SJSA1 (cell line): Measurements from ENCODE around the gene PABPN1. TPM values are rescaled to one million over a fixed set of nuclear protein-coding genes. Genes with fewer than 3 reads are reported as not detected.

Source experiments
- DNase-seq, 2 experiments: peaks; one replicate each; pipeline ENCODE4 v3.0.0-alpha.2; 2015 to 2020; ENCODE audit warnings: low spot score in 2 of 2, low read depth in 1 of 2
- H3K27ac ChIP-seq: fragments of 250-450 bp; sonication (Bioruptor Pico); 2 replicates; pipeline ENCODE4 v1.5.1; 2020; ENCODE audit warnings: mild to moderate bottlenecking, moderate library complexity
- H3K27me3 ChIP-seq: fragments of 250-450 bp; sonication (Bioruptor Pico); replicated peaks from 2 replicates; pipeline ENCODE4 v1.5.1; 2020; ENCODE audit warnings: mild to moderate bottlenecking, moderate library complexity
- H3K36me3 ChIP-seq: fragments of 250-450 bp; sonication (Bioruptor Pico); 2 replicates; pipeline ENCODE4 v1.5.1; 2020; ENCODE audit warnings: mild to moderate bottlenecking
- H3K4me1 ChIP-seq: fragments of 250-450 bp; sonication (Bioruptor Pico); replicated peaks from 2 replicates; pipeline ENCODE4 v1.6.1; 2021; ENCODE audit warnings: mild to moderate bottlenecking
- H3K4me3 ChIP-seq: fragments of 250-450 bp; sonication (Bioruptor Pico); 2 replicates; pipeline ENCODE4 v1.5.1; 2020; ENCODE audit warnings: mild to moderate bottlenecking
- H3K9me3 ChIP-seq: fragments of 250-450 bp; sonication (Bioruptor Pico); replicated peaks from 2 replicates; pipeline ENCODE4 v1.5.1; 2020; ENCODE audit warnings: mild to moderate bottlenecking
- total RNA-seq: library from RNA; depleted of rRNA; stranded (reverse); fragments of >200 nt; shearing (Covaris generic); gene quantifications from 2 replicates; pipeline ENCODE4 v1.2.3, GENCODE V29; 2014

The PABPN1 gene
- total RNA-seq, 1 experiment from 2014 or later, result 93.4 TPM

DNA sequence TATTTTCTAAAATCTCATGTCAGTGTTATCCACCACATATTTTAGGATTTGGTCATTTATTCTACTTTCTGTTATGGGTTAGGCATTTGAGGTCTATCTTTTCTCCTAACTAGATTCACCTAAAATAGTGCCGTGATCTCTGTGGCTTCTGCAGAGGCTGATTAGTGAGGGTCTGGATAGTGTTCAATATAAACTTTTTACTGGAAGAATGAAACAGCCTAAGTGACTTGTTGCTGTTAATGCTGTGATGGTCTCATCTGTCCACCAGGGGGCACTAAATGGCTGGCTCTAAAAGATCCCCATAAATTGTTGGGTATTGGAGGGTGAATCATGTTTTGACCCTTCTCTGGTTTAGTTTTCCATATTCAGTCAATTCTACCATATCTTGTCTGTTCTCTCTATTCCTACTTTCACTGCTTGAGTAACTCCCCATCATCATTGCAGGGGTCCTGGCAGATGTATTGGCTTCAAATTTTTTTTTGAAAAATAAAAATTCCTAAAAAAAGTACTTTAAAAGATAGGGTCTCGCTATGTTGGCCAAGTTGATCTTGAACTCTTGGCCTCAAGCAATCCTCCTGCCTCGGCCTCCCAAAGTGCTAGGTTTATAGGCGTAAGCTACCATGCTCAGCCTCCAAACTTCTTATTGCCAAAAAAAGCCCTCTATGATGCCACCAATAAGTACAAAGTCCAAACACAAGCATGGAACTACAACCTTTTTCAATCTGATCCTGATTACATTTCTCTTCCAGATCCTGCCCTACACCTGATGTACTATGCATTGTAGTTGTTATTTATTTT lies 6.9 kb downstream of the PABPN1 start:
- H3K9me3 ChIP-seq, result no peaks in the 10 kb centered on the region
- no peak overlapping the region for H3K27ac ChIP-seq
- no peaks in the 10 kb centered on the region for H3K4me1 ChIP-seq
- 0 out of 2 replicates have a peak, but pooled peaks cover 4% of the 10 kb centered on the region for H3K27me3 ChIP-seq
- H3K36me3 ChIP-seq, result peaks cover 23% of the 10 kb centered on the region
- DNase-seq, result peak in 1 of 2 experiments; percentile 30
- no peak overlapping the region for H3K4me3 ChIP-seq

DNA sequence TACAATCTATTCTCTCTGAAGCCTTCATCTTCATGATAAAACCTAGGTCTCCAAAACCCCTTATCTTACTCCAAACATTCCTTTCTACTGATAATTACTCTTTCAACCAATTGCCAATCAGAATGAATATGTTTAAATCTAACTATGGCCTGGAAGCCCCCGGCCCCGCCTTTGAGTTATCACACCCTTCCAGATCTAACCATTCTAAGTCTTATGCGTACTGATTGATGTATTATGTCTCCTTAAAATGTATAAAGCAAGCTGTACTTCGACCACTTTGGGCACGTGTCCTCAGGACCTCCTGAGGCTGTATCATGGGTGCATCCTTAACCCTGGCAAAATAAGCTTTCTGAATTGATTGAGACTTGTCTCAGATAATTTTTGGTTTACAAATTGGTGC lies 14.4 kb downstream of the PABPN1 start:
- H3K4me3 ChIP-seq, result no peak overlapping the region
- H3K27ac ChIP-seq, result no peak overlapping the region
- no peak for DNase-seq
- no peaks in the 10 kb centered on the region for H3K36me3 ChIP-seq
- H3K27me3 ChIP-seq, result 0 out of 2 replicates have a peak, but pooled peaks cover 4% of the 10 kb centered on the region
- H3K4me1 ChIP-seq, result no peaks in the 10 kb centered on the region
- H3K9me3 ChIP-seq, result no peaks in the 10 kb centered on the region

DNA sequence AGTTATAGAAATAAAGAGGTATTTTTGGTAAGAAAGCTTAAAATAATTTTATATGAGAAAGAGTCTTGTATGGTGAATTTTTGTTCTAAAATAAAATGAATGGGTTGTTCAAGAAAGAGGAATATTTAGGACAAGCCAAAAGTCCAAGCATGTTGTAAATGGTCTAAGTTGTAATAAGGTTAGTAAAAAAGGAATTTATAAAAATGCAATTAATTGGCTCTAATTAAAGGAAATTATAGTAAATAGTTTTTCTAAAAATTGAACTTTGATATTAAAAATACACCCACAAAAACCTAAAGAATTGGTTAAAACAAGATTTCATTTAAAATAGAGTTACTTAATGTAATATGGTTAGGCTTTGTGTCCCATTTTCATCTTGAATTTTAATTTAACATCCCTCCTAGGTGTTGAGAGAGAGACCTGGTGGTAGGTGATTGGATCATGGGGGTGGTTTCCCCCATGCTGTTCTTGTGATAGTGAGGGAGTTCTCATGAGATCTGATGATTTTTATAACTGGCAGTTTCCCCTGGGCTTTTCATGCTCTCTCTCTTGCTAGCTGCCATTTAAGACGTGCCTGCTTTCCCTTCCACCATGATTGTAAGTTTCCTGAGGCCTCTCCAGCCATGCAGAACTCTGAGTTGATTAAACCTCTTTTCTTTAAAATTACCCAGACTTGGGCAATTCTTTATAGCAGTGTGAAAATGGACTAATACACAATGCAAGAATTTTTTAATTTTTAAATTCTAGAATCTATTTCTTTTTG lies 18.4 kb downstream of the PABPN1 start:
- no peaks in the 10 kb centered on the region for H3K4me1 ChIP-seq
- H3K27ac ChIP-seq, result no peak overlapping the region
- no peaks in the 10 kb centered on the region for H3K9me3 ChIP-seq
- H3K36me3 ChIP-seq, result no peaks in the 10 kb centered on the region
- no peak overlapping the region for H3K4me3 ChIP-seq
- no peak for DNase-seq
- H3K27me3 ChIP-seq, result peaks cover 3% of the 10 kb centered on the region; the same call in 1 of the 2 replicates

GRCh38 chr14:23344481-23344880 lies 23.2 kb downstream of the PABPN1 start:
- H3K4me3 ChIP-seq, result no peak overlapping the region

GRCh38 chr14:23345987-23346692 lies 24.9 kb downstream of the PABPN1 start:
- peaks cover 8% of the 10 kb centered on the region; the same call in 1 of the 2 replicates for H3K27me3 ChIP-seq
- no peaks in the 10 kb centered on the region for H3K36me3 ChIP-seq
- no peak overlapping the region for H3K4me3 ChIP-seq
- no peak for DNase-seq
- no peak overlapping the region for H3K27ac ChIP-seq
- H3K9me3 ChIP-seq, result no peaks in the 10 kb centered on the region
- no peaks in the 10 kb centered on the region for H3K4me1 ChIP-seq

More at GRCh38 chr14:23344481-23344880, 23.2 kb downstream of the PABPN1 start:
- Histone ChIP-seq H3K27me3 (peaks cover 8% of the 10 kb centered on the region; the same call in 1 of the 2 replicates), H3K36me3 (no peaks in the 10 kb centered on the region), H3K9me3 (no peaks in the 10 kb centered on the region), H3K27ac (no peak overlapping the region), H3K4me1 (no peaks in the 10 kb centered on the region)
- no peak for DNase-seq

- Histone ChIP-seq H3K27ac (no peak overlapping the region), H3K36me3 (no peaks in the 10 kb centered on the region), H3K9me3 (no peaks in the 10 kb centered on the region), H3K4me3 (no peak overlapping the region), H3K27me3 (peaks cover 14% of the 10 kb centered on the region), H3K4me1 (peaks cover under 1% of the 10 kb centered on the region)
- no peak for DNase-seq
Measured at GRCh38 chr14:23346693-23347405, 25.6 kb downstream of the PABPN1 start.

DNA sequence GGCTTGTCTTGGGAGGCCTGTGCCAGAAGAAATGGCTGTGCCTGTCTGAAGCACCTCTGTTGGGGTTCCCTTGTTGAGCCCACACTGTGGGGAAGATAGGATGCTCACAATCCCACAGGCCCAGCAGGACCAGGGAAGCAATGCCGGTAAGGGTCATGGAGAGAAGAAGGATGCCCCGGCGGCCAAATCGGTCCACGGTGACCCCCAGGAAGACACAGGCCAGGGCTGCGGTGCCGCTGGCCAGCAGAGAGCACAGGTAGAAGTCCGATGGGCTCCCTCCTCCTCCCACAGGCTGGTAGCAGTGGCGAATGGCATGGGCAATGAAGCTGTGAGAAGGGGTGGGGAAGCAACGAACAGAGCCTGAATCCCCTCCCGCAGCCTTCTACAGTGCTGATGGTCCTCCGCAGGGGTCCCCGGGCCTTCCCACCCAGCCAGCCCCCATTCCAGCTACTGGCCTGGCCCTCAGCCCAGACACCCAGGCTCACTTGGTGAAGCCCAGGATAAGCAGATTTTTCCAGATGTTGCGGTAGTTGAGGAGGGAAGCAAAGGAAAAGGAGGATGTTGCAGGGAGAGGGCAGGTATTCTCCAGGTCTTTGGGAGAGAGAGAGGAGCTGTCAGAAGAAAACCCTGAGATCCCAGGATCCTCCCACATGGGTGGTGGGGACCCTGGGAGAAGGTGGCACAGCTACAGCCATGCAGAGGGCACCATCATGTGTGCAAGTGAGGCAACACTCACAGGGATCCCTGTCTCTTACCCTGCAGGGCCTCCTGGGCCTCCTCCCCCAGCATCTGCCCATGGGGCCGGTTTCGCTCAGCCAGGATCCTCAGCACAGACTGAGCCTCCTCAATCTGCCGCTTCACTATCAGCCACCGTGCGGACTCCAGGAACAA lies 26.4 kb downstream of the PABPN1 start:
- H3K4me3 ChIP-seq, result no peak overlapping the region
- no peaks in the 10 kb centered on the region for H3K36me3 ChIP-seq
- H3K27me3 ChIP-seq, result peaks cover 22% of the 10 kb centered on the region
- H3K4me1 ChIP-seq, result peaks cover 9% of the 10 kb centered on the region
- no peak for DNase-seq
- no peak overlapping the region for H3K27ac ChIP-seq
- H3K9me3 ChIP-seq, result no peaks in the 10 kb centered on the region

- Histone ChIP-seq H3K4me3 (no peak overlapping the region), H3K36me3 (no peaks in the 10 kb centered on the region), H3K27ac (no peak overlapping the region), H3K9me3 (no peaks in the 10 kb centered on the region), H3K27me3 (peaks cover 28% of the 10 kb centered on the region), H3K4me1 (peaks cover 11% of the 10 kb centered on the region)
- no peak for DNase-seq
Measured at GRCh38 chr14:23348297-23348655, 27.0 kb downstream of the PABPN1 start.

GRCh38 chr14:23349156-23349845 lies 28.0 kb downstream of the PABPN1 start:
- no peak overlapping the region for H3K4me3 ChIP-seq
- no peaks in the 10 kb centered on the region for H3K9me3 ChIP-seq
- peaks cover 11% of the 10 kb centered on the region for H3K4me1 ChIP-seq
- no peaks in the 10 kb centered on the region for H3K36me3 ChIP-seq
- no peak overlapping the region for H3K27ac ChIP-seq
- peaks cover 35% of the 10 kb centered on the region for H3K27me3 ChIP-seq
- DNase-seq, result no peak

DNA sequence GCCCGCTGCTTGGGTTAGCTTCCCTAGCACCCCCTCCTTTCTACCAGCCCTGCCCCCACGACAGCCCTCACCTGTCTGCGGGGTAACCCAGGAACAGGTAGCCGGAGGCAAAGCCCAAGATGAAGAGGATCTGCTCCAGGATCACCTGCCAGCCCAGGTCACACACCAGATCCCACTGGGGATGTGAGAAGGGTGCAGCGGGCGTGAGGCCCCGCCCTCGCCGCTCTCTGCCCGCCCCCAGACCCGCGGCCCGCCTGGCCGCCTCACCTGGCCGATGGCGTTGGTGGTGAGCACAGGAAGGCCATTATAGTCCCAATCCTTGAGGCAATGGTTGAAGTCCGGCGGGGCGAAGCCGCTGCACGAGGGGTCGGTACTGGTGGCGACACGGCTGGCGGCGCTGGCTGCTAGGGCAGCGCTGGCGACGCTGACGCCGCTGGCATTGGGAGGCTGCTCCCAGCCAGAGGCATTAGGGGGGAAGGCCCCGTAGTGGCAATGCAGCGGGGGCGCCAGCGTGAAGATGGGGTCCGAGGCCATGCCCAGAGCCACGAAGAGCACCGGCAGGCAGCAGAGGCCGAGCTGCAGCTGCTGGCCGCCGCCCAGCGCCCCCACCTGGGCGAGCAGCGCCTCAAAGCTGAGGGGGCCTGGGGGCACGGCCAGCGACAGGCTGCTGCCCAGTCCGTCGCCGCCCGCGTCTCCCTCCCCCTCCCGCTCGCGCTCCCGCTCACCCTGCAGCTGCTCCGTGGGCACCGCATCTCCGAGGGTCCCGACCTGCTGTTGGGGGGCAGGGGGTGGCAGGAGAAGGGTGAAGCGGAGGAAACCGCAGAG lies 30.6 kb downstream of the PABPN1 start:
- Histone ChIP-seq H3K4me3 (peak overlapping the region; percentile 33), H3K27ac (no peak overlapping the region), H3K4me1 (peaks cover 11% of the 10 kb centered on the region), H3K27me3 (peaks cover 42% of the 10 kb centered on the region), H3K9me3 (no peaks in the 10 kb centered on the region), H3K36me3 (no peaks in the 10 kb centered on the region)
- DNase-seq, result no peak

DNA sequence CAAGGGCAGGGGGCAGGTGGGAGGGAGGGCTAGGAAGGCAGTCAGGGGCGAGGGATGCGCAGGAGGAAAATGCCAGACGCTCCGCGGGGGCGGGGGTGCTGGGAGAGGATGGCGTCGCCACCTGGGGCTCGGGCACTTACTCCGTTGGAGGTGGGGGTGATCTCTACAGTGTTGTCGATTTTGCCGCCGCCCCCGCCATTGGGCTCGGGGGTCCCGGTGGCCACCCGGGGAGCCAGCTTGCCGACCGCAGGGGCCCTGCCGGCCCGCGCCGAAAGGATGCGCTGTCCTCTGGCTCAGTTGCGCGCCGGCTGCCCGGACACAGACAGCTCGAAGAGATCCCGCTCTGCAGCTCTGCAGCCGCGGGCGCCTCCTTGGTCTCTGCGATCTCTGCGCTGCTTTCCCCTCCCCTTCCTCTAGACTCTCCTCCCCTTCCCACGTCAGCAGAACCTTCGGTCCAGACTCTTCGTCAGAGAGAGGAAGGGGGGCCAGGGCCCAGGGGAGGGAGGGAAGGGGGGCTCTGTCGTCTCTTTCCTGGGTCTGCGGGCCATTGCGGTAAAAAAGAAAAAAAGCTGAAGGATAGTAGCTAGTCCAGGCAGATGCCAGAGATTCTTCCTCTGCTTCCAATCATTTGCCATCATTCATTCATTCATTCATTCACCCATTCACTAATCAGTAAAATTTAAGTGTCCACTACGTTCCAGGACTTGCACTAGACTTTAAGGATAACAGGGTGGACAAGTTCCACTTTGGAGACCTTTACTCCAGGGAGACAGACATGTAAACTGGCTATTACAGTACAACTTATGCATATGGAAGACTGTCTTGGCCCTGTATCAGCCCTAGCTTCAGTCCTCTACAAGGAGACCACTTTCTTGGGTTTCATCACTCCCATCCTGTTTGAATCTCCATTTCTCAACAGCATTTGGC lies 31.5 kb downstream of the PABPN1 start, which contains the start of gene SLC22A17:
Gene SLC22A17, minus strand, starts transcription at position 382 of the 927 bp plus-strand sequence.
- Histone ChIP-seq H3K9me3 (no peaks in the 10 kb centered on the region), H3K36me3 (no peaks in the 10 kb centered on the region), H3K4me1 (peaks cover 11% of the 10 kb centered on the region), H3K27me3 (peaks cover 50% of the 10 kb centered on the region), H3K4me3 (peak within 1 kb of the TSS; percentile 33), H3K27ac (no peak within 1 kb of the TSS)
- DNase-seq, result peak; percentile 21 to 63
